Activated CD8-positive, alpha-beta T cell treated with anti-CD3 and anti-CD28 coated beads, Interleukin-2, amount 10 ng/mL, durations not matched to agents 7 days and 5 days (primary cell): ENCODE measurements around the gene CDH13. TPM values are rescaled to one million over a fixed set of nuclear protein-coding genes. Genes with fewer than 3 reads are reported as not detected.

ENCODE experiments used
- ATAC-seq: fragments of 150-1000 bp; cut with Tn5 transposase; one replicate; pipeline ENCODE4 v1.10.0; 2021; ENCODE audit warnings: moderate library complexity
- CTCF ChIA-PET: fragments of 350-600 bp; sonication (Branson Sonifier 250); formaldehyde crosslinking; loops from one replicate; lab custom pipeline; 2021; ENCODE audit warnings: antibody characterized with exemption; lab: Charles Lee
- POLR2A ChIA-PET: fragments of 350-600 bp; sonication (Branson Sonifier 250); formaldehyde crosslinking; loops from one replicate; lab custom pipeline; 2021; ENCODE audit warnings: antibody characterized with exemption; lab: Charles Lee
- DNase-seq: peaks from one replicate; pipeline ENCODE4 v3.0.0-alpha.2; 2020
- H3K27ac Mint-ChIP-seq: one replicate; pipeline ENCODE4 v1.8.0; 2021; ENCODE audit warnings: mild to moderate bottlenecking, mixed read lengths
- H3K27me3 Mint-ChIP-seq: one replicate; pipeline ENCODE4 v1.8.0; 2021; ENCODE audit warnings: low read depth, mixed read lengths
- H3K36me3 Mint-ChIP-seq: one replicate; pipeline ENCODE4 v1.8.0; 2021; ENCODE audit warnings: low read depth, mixed read lengths
- H3K4me1 Mint-ChIP-seq: one replicate; pipeline ENCODE4 v1.8.0; 2021; ENCODE audit warnings: low read depth, mixed read lengths
- H3K4me3 Mint-ChIP-seq: one replicate; pipeline ENCODE4 v1.8.0; 2021; ENCODE audit warnings: mild to moderate bottlenecking, mixed read lengths
- H3K9me3 Mint-ChIP-seq: one replicate; pipeline ENCODE4 v1.8.0; 2022; ENCODE audit warnings: mixed read lengths; ENCODE audit not compliant: insufficient read depth
- total RNA-seq, 2 experiments: library from RNA; stranded (reverse); gene quantifications; one replicate each; pipeline ENCODE4 v1.2.3, GENCODE V29; 2021

CDH13 gene
- total RNA-seq, 2 experiments from 2014 or later, result not detected

DNA sequence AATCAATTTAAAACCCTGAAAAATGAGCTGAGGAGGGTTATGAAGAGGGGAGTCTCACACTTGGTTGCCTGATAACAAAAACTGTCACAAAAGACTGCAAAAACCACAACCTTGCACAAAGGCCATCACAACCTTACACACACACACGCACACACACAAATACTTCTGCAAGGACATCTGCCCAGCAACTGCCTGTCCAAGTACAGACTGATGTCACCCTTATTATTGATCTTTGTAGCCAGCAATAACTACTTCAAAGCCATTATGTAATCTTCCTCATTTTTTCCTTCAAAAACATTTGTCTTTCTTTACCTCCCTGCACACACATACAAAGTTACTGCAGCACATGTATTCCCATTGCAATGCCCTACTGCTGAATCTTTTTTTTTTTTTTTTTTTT, 927.8 kb downstream of the CDH13 start:
- H3K4me3 Mint-ChIP-seq, result no peak overlapping the region
- ChIA-PET POLR2A (no interaction called here), CTCF (no interaction called here)
- no peaks in the 10 kb centered on the region for H3K27me3 Mint-ChIP-seq
- no peaks in the 10 kb centered on the region for H3K4me1 Mint-ChIP-seq
- H3K27ac Mint-ChIP-seq, result no peak overlapping the region
- DNase-seq (no peak), ATAC-seq (no peak)
- no peaks in the 10 kb centered on the region for H3K36me3 Mint-ChIP-seq
- no peaks in the 10 kb centered on the region for H3K9me3 Mint-ChIP-seq

DNA sequence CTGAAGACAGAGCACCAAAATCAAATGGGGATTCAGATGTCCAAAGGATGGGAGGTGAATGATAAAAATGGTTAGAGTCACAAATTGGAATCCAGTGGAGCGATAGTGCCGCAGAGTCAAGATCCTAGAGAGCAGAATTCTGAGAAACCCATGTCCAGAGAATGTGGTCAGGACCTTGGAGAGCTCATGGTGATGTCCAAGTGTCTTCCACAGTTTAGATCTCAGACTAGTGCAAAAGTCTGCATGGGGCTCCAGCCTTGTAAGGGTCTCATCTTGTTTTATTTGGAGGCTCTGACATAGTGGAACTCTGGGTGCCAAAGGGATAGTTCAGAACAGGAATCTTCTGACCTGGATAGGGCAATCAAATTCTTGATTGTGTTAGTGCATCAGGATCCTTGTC, 935.1 kb downstream of the CDH13 start:
- H3K27me3 Mint-ChIP-seq, result no peaks in the 10 kb centered on the region
- ChIA-PET CTCF (no interaction called here), POLR2A (no interaction called here)
- DNase-seq (no peak), ATAC-seq (no peak)
- H3K4me3 Mint-ChIP-seq, result no peak overlapping the region
- H3K4me1 Mint-ChIP-seq, result no peaks in the 10 kb centered on the region
- no peaks in the 10 kb centered on the region for H3K36me3 Mint-ChIP-seq
- H3K9me3 Mint-ChIP-seq, result no peaks in the 10 kb centered on the region
- H3K27ac Mint-ChIP-seq, result no peak overlapping the region

DNA sequence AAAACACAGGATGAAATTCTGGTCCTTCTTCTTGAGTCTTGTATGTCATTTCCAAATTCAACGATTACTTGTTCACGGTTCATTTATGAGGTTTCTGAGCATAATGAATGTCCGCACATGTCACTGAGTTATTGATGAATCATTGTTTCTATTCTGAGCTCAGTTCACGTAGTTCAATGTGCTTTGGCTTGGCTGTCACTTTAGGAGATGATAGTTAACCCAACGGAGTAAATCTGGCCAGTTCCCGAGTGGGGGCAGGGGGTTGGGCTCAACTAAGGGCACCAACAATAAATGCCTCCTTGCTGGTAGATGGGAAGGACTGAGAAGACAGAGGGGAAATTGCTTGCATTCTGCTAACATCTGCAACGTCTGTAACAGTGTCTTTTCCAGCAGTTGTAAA, 941.6 kb downstream of the CDH13 start:
- Mint-ChIP-seq H3K27me3 (no peaks in the 10 kb centered on the region), H3K4me1 (no peaks in the 10 kb centered on the region), H3K9me3 (no peaks in the 10 kb centered on the region), H3K4me3 (no peak overlapping the region), H3K36me3 (no peaks in the 10 kb centered on the region), H3K27ac (no peak overlapping the region)
- no peak for ATAC-seq
- POLR2A ChIA-PET, result no interaction called here
- CTCF ChIA-PET, result interaction anchor here (0.6 kb wide), 1 partner anchor 19 kb away, joined by 3 read pairs; no protein-coding TSS in a partner anchor
- DNase-seq, result no peak

DNA sequence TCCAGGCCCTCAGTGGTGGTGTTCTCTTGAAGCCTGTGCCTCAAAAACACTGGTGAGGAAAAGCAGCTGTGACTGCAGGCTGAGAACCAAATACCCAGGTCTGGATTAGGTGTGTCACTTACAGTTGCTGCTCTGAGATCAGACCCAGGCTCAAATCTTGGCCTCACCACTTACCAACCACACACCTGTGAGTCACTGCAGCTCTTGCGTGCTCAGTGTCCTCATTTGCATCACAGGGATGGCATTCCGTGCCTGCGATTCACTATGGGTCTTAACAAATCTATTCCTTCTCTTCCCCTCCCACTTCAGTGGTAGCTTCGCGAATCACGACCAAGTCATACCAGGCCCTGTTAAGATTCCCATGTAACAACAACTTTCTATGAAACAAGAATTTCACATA, 947.6 kb downstream of the CDH13 start:
- no peaks in the 10 kb centered on the region for H3K27me3 Mint-ChIP-seq
- ATAC-seq, result no peak
- H3K27ac Mint-ChIP-seq, result no peak overlapping the region
- no peaks in the 10 kb centered on the region for H3K36me3 Mint-ChIP-seq
- H3K4me3 Mint-ChIP-seq, result no peak overlapping the region
- CTCF ChIA-PET, result no interaction called here
- no peaks in the 10 kb centered on the region for H3K4me1 Mint-ChIP-seq
- POLR2A ChIA-PET, result no interaction called here
- no peaks in the 10 kb centered on the region for H3K9me3 Mint-ChIP-seq
- no peak for DNase-seq

DNA sequence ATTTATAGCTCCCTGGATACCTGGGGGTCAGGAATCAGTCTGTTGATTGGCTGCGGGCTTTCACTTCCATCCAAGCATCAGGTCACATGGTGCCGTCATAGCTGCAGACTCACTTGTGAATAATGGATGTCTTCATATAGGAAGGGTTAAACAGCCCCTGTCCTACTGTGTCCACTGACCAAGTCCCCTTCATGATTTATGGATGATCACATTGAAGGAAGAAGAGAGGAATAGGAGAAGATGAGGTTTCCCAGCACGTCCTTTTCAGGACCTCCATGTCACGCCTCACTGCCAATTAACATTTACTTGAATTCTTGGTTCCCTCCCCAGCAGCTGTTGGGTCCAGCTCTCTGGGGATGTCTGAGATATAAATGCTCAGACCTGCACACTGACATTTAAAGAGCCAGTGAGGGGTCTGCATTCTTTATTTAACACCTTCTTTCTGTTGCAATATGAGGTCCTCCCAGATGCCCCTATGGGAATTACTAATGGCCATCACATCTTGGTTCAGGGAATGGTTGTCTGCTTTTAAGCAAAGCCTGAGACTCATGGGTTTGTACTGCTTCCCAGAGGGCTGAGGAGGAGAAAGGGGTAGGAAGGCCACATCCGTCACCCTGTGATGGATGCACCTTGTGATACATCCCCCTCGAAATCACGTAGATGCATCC, 950.4 kb downstream of the CDH13 start:
- no peaks in the 10 kb centered on the region for H3K27me3 Mint-ChIP-seq

DNA sequence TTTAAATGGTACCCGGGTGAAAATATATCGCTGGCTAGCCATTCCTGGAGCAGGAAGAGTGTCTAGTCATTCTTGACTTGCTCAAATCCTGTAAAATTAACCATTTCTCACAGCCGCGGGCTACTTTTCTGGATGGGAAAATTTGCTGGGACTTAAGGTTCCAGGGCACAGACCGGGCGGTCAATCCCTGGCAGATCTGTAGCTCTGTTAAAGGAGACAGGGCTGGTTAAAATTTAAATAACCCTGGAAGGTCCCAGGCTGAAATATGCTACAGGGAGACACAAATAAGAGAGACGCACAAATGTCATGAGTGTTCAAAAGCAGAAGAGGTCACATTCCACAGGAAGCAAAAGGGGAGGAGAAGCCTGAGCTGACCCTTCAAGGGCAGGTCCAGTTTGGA, 951.4 kb downstream of the CDH13 start:
- H3K27ac Mint-ChIP-seq, result no peak overlapping the region
- ChIA-PET CTCF (no interaction called here), POLR2A (no interaction called here)
- no peaks in the 10 kb centered on the region for H3K4me1 Mint-ChIP-seq
- H3K27me3 Mint-ChIP-seq, result no peaks in the 10 kb centered on the region
- H3K4me3 Mint-ChIP-seq, result no peak overlapping the region
- DNase-seq (no peak), ATAC-seq (no peak)
- H3K9me3 Mint-ChIP-seq, result no peaks in the 10 kb centered on the region
- H3K36me3 Mint-ChIP-seq, result no peaks in the 10 kb centered on the region

More for the DNA sequence above, 950.4 kb downstream of the CDH13 start:
- Mint-ChIP-seq H3K36me3 (no peaks in the 10 kb centered on the region), H3K9me3 (no peaks in the 10 kb centered on the region), H3K27ac (no peak overlapping the region), H3K4me3 (no peak overlapping the region), H3K4me1 (no peaks in the 10 kb centered on the region)
- CTCF ChIA-PET, result no interaction called here
- ATAC-seq (no peak), DNase-seq (no peak)
- POLR2A ChIA-PET, result no interaction called here

DNA sequence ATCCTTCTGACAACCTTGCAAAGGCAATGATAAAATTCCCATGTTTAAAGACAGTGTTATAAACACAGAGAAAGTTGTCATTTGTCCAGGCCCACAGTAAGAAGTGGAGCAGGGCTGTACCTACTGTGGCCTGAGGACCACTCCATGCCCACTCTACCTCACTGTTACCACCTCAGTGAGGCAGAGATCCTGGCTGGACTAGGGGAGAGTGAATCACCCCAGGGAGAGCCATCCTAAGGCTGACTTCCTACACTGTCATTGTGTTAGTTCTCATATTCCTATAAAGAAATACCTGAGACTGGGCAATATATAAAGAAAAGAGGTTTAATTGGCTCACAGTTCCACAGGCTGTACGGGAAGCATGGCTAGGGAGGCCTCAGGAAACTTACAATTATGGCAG, 952.3 kb downstream of the CDH13 start:
- ChIA-PET POLR2A (no interaction called here), CTCF (no interaction called here)

DNA sequence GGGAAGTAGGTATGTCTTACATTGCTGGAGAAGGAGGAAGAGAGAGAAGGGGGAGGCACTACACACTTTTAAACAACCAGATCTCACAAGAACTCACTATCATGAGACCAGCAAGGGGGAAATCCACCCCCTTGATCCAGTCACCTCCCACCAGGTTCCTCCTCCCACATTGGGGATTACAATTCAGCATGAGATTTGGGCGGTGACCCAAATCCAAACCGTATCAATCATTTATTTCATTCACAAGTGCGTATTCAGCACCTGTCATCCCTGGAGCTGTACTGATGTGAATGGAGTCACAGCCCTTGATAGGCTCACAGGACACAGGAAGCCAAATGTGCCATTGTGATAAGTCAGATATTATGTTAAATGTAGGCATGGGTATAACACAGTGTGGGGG, 952.7 kb downstream of the CDH13 start:
- DNase-seq (no peak), ATAC-seq (no peak)
- no peak overlapping the region for H3K4me3 Mint-ChIP-seq
- H3K36me3 Mint-ChIP-seq, result no peaks in the 10 kb centered on the region
- H3K9me3 Mint-ChIP-seq, result no peaks in the 10 kb centered on the region
- no peak overlapping the region for H3K27ac Mint-ChIP-seq
- no peaks in the 10 kb centered on the region for H3K4me1 Mint-ChIP-seq
- ChIA-PET CTCF (no interaction called here), POLR2A (no interaction called here)
- no peaks in the 10 kb centered on the region for H3K27me3 Mint-ChIP-seq

More for the DNA sequence above, 952.3 kb downstream of the CDH13 start:
- Mint-ChIP-seq H3K4me1 (no peaks in the 10 kb centered on the region), H3K27ac (no peak overlapping the region), H3K4me3 (no peak overlapping the region), H3K9me3 (no peaks in the 10 kb centered on the region), H3K27me3 (no peaks in the 10 kb centered on the region), H3K36me3 (no peaks in the 10 kb centered on the region)
- DNase-seq (no peak), ATAC-seq (no peak)

DNA sequence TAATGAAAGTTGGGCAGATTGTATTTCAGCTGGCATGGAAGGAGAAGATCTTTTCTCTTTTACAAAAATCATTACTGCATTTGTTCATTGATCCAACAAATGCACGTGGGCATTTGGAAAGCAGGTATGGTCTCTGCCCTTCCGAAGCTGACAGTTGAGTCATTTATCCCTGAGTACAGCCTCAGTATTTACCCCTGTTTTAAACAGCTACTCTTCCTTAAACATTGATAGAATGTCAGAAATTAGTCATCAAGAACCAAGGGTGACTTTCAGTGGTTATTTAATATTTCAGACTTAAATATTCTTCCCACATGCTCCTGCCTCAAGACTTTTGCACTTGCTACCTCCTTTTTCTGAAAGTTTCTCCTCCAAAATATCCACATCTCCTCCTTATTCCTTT, 954.3 kb downstream of the CDH13 start:
- H3K27ac Mint-ChIP-seq, result no peak overlapping the region
- no peaks in the 10 kb centered on the region for H3K9me3 Mint-ChIP-seq
- H3K4me3 Mint-ChIP-seq, result no peak overlapping the region
- ChIA-PET POLR2A (no interaction called here), CTCF (no interaction called here)
- ATAC-seq (no peak), DNase-seq (no peak)
- no peaks in the 10 kb centered on the region for H3K36me3 Mint-ChIP-seq
- H3K4me1 Mint-ChIP-seq, result no peaks in the 10 kb centered on the region
- no peaks in the 10 kb centered on the region for H3K27me3 Mint-ChIP-seq

DNA sequence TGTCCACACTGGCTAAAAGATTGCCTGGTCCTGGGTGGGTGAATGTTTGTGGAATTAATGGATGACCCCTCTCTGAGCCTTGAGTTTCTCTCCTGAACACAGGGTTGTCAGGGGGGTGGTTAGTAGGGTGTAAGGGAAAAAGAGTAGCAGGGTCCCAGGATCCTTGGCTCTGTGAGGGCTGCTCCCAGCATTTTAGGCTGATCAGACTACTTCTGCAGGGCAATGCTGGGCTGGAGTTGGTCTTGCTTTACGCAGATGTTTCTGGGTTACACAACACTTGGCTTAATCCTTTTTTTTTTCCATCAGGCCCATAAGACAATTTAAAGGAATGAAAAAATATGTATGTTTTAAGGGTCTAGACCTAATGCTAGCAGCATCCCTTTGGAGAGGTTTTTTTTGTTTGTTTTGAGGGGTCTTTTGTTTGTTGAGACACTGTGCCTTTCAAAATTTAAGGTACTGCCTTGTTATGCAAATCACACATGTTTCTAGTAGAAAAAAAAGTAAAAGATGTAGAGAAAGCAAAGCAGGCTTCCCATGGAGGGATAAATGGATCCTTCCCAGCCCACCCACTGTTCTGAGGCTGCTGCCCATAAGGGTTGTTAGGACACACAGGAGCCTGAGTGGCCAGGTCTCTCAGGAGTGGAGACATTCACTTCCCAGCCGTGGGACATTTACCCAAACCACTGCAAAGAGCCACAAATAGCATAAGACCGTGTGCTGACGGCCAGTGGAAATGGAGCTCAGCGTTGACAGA, 955.4 kb downstream of the CDH13 start:
- H3K4me1 Mint-ChIP-seq, result no peaks in the 10 kb centered on the region
- H3K9me3 Mint-ChIP-seq, result no peaks in the 10 kb centered on the region
- no peaks in the 10 kb centered on the region for H3K27me3 Mint-ChIP-seq
- no peak overlapping the region for H3K27ac Mint-ChIP-seq
- no peak for DNase-seq
- no peaks in the 10 kb centered on the region for H3K36me3 Mint-ChIP-seq
- CTCF ChIA-PET, result no interaction called here
- POLR2A ChIA-PET, result no interaction called here
- ATAC-seq, result no peak
- H3K4me3 Mint-ChIP-seq, result no peak overlapping the region

DNA sequence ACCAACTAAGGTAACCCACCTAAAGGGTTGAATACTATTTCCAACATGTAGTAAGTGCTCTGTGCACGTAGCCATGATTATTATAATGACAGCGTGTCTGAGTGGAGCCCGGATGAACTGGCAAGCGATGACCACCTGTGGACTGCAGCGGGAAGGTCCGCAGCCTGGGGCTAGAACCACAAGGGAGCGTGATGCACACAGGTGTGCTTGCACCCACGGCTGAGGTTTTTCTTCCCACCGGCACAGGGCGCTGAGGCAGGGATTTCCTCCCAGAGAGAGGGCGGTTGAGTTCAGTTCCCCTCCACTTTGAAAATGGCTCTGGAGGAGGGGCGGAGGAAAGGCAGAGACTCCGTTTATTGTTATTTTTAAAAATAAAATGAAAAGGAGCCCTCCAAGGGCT, 959.3 kb downstream of the CDH13 start:
- no peaks in the 10 kb centered on the region for H3K4me1 Mint-ChIP-seq
- no peaks in the 10 kb centered on the region for H3K9me3 Mint-ChIP-seq
- ATAC-seq (no peak), DNase-seq (no peak)
- POLR2A ChIA-PET, result no interaction called here
- no peaks in the 10 kb centered on the region for H3K36me3 Mint-ChIP-seq
- H3K4me3 Mint-ChIP-seq, result no peak overlapping the region
- no peak overlapping the region for H3K27ac Mint-ChIP-seq
- CTCF ChIA-PET, result no interaction called here
- H3K27me3 Mint-ChIP-seq, result no peaks in the 10 kb centered on the region

DNA sequence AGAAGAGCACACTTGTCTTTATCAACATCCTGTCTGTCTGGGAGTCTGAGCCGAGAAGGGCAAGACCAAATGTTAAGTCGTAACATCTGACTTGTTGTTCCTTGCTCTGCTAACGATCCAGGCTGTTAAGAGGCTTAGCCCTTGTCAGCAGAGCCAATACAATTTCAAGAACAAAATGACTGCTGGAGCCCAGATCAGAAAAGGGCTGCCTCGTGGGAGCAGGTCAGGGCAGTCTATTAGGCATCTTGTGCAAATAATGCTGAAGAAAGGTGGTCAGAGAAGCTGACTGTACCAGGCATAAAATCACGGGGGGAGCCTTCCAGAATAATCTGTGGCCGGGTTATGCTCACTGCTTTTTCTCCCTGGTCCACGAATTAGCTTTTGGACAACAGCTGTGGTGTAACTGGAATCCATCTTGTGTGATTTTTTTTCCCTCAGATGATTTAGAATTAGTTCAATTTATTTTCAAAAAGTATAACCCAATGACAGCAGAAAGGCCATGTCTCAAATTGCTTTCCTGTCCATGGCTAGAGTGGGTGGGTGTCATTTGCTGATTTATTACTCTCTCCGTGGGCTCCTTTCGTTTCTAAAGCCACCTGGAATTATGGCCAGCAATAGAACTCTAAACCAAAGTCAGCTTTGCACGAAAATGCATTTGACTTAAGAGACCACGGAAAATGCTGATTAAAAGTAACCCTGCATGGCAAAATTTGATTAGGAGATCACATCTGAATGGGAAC, 959.9 kb downstream of the CDH13 start:
- DNase-seq (no peak), ATAC-seq (no peak)
- ChIA-PET POLR2A (no interaction called here), CTCF (no interaction called here)
- no peak overlapping the region for H3K4me3 Mint-ChIP-seq
- no peaks in the 10 kb centered on the region for H3K36me3 Mint-ChIP-seq
- no peaks in the 10 kb centered on the region for H3K9me3 Mint-ChIP-seq
- H3K4me1 Mint-ChIP-seq, result no peaks in the 10 kb centered on the region
- no peaks in the 10 kb centered on the region for H3K27me3 Mint-ChIP-seq
- no peak overlapping the region for H3K27ac Mint-ChIP-seq
